Amniotic stem cell (primary cell): ENCODE data around the gene FN3KRP.

ENCODE experiments used
- DNase-seq: peaks from one replicate; lab custom pipeline; 2025; lab: John Stamatoyannopoulos, UW

The FN3KRP gene

DNA sequence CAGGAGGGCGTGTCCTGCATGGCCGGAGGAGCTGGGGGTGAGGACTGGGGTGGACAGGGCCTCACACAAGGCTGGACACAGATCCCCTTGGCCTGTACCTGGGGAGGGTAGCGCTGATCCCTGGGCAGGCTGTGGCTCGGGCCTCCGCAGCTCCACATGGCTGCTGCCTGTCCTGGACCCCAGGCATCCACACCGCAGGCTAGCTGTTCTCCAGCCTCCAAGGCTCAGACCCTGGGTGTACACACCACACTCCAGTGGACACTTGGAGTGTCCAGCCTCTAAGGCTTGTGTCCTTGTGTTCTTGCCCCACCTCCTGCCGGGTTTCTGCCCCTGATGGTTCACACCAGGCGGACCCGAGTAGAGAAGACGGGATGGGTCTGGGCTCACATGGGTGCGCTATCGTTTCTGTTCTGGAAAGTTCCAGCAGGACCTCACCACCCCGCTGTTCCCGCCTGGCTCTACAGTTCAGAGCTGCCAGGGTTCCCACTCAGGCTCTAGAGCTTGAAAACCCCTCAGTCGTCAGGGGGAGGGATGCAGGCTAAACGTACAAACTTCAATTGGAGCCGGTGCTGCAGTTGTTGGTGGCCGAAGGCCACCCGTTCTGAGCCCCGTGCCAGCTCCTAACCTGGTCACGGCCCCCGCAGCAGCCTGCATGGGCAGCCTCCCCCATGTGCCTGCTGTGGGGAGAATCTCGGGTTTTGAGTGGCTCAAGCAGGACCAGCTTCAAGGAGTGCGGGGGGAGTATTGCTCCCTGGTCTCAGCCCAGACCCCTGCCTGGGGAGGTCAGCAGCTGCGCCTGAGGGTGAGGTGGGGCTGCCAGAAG is 6.6 kb upstream of the FN3KRP start:
- DNase-seq = no peak

DNA sequence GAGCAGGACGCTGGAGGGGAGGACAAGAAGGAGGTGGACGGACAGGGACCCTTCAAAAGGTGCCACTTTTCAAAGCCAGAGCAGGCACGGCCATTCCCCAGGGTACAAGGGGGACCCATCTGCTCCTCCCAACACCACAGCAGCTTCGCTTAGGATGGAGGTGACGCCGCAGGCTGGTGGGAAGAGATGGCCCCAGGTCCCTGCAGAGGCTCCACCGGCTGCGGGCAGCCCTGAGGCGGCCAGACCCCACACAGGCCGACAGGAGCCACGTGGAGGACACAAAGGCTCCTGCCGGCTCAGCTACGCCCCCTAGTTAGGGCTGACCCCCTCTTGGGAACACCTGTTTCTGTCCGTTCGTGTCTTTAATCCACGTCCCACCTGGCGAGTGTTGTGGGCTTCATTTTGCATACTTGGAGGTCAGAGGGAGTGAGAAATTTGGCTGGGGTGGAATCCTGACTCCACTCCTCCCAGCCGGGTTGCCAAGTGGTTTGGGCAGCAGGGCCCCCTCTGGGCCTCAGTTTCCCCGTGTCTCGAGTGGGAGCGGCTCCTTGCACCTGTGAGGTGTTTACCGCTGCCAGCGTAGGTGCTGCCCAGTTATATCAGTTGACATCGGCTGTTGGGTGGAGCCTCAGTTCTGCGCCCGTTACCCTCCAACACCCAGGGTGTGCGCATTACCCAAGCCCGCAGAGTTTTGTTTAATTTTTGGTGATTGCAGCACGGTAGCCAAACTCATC is 5.8 kb upstream of the FN3KRP start:
- no peak for DNase-seq

DNA sequence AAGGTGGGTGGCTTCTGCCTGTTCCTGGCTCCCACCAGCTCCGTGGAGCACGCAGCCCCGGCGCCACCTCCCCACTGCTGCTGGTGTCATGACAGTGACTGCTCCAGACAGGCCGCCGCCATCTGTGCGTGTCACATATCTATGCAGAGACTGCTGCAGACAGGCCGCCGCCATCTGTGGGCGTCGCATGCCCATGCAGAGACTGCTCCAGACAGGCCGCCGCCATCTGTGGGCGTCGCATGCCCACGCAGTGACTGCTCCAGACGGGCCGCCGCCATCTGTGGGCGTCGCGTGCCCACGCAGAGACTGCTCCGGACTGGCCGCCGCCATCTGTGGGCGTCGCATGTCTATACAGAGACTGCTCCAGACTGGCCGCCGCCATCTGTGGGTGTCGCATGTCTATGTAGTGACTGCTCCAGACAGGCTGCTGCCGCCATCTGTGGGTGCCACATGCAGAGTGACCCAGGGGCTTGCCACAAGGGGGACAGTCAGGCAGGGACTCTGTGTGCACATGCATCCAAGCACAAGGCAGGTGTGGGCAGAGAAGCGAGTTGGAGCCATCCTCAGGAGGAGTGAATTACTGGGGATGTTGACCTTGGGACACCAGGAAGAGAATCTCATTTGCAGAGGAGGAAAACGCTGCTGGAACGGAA is 3.3 kb upstream of the FN3KRP start:
- no peak for DNase-seq

DNA sequence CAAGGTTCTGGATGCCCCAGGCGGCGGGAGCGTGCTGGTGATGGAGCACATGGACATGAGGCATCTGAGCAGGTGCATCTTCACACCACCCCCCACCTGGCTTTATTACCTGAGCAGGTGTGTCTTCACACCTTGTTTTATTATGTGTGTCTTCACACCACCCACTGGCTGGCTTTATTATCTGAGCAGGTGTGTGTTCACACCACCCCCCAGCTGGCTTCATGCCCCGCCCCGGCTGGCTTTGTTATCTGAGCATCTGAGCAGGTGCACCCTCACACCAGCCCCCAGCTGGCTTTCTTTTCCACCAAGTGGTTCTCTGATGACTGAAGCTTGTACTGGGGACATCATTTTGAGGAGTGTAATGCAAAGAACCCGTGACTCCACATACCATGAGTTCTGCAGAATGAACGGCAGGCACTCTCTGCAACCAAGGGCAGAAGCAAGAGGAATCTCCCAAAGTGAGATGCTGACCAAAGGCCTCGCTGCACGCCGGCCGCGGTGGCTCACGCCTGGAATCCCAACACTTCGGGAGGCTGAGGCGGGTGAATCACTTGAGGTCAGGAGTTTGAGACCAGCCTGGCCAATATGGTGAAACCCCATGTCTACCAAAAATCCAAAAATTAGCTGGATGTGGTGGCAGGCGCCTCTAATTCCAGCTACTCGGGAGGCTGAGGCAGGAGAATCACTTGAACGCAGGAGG is 2.6 kb downstream of the FN3KRP start:
- no peak for DNase-seq

DNA sequence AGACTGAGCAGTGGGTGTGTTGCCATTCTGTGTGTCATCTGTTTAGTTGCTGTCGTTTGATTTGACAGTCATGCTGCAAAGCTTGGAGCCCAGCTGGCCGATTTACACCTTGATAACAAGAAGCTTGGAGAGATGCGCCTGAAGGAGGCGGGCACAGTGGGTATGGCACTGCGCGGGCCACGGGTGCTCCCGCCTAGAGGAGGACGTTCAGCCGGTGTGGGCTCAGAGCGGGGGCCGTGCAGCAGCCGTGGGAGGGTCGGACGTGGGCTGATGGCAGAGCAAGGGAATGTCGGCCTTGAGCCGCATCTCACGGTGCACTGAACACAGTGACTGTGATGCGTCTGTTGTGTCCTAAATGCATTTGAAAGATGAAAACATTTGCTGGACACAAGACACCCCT is 3.7 kb downstream of the FN3KRP start:
- DNase-seq = no peak

DNA sequence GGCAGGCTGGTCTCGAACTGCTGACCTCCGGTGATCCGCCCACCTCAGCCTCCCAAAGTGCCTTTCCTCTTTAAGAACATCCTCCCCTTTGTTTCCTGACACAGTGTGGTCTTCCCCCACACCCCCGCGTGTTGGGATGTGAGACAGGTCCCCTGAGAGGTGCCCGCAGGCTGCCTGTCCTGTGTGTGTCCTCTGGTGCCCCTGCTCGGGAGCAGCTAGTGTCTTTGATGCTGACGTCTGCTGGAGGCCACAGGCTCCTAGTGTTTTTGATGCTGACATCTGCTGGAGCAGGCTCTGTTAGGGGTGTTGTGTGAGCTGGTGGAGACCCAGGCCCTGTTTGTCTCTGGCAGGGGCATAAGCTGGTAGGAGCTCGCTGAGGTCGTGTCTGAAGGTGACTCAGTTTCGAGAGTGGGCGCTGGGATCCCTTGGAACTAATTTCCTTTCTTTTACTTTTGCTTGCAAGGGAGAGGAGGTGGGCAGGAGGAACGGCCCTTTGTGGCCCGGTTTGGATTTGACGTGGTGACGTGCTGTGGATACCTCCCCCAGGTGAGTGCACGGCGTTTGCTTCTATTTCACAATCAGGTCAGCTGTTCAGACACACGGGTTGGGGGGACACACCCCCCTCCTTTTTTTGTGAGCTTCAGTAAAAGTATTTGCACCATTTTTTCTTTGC is 6.0 kb downstream of the FN3KRP start:
- no peak for DNase-seq

DNA sequence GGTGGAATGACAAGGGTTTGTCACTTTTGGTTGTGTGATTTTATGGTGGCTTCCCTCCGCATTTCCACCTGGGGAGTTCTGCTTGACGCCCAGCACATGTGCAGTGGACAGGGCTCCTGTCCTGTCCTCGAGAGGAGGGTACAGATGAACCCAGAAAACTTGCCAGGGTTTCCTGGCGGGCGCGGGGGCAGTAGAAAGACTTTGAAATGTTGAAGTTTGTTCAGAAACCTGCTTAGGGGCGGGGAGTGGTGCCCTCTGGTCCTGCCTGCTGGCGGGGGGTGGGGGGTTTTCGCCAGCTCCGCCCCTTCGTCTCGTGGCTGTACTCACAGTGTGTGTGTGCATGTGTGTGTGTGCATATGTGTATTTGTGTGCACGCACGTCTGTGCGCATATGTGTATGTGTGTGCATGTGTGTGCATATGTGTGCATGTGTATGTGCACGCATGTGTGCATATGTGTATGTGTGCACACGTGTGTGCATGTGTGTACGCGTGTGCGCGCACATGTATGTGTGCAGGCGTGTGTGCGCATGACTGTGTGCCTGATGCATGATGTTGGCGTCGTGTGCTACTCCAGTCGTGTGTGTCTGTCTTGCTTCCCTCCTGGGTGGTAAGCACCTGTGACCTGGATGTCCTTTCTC is 6.8 kb downstream of the FN3KRP start:
- no peak for DNase-seq

DNA sequence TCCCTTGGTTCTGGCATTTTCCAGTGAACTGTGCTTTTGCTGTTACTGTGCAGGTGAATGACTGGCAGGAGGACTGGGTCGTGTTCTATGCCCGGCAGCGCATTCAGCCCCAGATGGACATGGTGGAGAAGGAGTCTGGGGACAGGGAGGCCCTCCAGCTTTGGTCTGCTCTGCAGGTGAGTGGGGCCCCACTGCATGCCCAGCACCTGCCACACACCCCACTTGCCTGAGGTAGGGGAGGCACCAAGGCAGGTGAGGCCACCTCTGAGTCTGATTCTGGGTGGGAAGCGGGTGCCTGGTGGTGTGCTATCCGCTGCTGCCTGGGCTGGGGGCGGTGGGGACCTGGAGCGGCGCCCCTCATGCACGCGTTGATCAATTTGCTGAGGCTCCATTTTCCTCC is 9.9 kb downstream of the FN3KRP start:
- no peak for DNase-seq

DNA sequence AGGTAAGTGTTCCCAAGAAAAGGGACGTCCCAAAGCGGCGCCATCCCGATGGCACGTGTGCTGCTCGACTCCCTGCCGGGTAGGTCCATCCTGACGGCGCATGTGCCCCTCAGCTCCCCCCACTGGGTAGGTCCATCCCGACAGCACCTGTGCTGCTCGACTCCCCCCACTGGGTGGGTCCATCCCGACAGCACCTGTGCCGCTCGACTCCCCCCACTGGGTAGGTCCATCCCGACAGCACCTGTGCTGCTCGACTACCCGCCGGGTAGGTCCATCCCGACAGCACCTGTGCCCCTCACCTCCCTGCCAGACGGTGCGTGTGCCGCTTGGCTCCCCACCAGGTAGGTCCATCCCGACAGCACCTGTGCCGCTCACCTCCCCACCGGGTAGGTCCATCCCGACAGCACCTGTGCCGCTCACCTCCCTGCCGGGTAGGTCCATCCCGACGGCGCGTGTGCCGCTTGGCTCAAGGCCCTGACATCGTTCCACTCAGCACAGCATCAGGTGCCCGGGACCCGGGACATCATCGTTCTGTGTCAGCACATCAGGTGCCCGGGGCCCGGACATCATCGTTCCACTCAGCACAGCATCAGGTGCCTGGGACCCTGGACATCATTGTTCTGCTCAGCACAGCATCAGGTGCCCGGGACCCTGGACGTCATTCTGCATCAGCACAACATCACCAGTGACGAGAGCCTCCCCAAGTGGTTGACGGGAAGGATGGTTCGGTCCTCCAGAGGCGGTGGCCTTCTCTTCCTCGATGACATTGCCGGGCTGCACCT is 13.2 kb downstream of the FN3KRP start:
- no peak for DNase-seq

DNA sequence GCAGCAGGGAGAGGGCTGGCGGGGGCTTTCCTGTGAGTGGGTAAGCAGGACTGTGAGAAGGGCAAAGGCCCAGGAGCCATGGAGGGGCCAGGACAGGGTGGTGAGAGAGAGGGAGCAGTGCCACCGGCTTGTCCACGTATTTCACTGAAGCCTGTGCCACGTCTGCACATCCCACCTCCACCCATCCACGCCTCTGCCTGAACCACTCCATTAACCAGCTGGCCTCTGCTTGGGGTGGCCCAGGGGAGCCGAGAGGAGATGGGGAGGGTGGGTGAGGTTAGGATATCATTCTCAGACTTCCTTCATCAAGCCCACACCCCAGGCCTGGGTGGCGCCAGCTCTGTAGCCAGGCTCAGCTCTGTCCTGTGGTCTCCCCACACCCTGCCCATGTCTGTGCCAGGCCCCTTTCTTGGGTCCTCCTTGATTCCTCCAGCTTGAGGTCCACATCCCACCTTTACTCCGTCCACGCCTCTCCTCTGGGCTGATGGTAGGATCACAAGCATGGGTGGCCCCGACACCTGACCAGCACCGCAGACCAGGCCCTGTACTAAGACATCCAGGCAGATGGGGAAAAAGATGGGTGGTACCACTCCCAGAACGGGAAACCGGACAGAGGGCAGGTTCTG is 15.7 kb downstream of the FN3KRP start:
- DNase-seq = no peak

DNA sequence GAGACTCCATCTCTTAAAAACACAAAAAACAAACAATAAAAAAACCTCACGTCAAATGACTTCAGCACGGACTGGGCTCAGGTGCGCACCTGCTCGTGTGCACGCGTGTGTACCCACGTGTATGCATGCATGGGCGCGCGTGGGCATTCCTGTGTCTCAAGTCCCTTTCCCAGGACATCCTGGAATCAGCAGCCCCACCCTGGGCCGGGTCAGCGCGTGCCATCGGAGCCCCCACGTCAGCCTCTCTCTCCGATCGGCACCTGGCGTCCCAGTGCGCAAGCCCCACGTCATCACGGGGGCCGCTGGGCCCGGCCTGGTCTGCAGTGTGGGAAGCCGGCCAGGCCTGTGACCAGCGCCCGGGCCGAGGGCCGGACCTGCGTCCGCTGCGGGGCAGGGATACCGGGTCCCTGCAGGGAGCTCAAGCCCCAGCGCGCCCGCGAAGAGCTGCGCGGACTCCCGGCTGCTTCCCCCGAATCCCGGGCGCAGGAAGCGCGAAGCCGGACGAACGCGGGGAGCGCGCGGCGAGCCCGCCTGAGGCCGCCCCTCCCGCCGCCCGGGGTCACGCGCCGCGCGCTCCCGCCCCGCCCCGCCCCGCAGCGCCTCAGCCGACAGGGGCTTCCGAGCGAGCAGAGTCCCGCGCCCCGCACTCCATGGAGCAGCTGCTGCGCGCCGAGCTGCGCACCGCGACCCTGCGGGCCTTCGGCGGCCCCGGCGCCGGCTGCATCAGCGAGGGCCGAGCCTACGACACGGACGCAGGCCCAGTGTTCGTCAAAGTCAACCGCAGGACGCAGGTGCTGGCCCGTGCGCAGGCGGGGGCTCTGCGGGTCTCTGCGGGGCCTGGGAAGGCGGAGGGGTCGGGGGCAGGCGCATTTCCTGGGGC is 18.7 kb downstream of the FN3KRP start, which contains the start of gene FN3K:
FN3K (plus strand) TSS at position 629 of the 880 bp plus-strand sequence; CDS start at position 651, 22 bp downstream.
- DNase-seq = no peak

DNA sequence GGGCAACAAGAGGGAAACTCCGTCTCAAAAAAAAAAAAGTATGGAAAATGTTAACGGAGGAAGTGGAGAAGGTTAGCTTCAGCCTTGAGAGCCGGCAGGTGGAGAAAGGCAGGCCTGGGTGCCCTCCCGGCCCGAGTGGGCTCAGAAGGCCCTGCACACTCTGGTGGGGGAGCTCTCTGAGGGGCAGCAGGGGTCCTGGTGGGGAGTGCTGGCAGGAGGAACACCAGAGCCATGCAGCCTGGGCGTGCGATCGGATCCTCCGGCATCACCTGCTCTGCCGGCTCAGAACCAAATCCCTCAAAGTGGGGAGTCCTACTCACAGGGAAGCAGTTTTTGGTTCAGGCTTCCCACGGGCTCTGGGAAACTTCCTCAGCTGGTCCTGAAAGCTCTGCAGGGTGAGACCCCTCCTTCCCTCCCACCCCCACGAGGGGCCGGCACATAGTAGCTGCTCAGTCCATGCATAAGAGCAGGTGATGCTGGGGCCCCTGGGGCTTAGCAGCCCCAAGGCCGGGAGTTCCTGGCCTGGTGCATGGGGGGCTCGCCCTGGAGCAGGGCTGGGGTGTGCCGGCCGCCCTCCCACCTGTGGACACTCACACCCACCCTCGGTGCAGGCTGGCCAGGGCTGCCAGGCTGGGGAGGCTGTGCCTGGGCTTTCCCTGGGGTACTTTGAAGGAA is 20.1 kb downstream of the FN3KRP start:
- no peak for DNase-seq

DNA sequence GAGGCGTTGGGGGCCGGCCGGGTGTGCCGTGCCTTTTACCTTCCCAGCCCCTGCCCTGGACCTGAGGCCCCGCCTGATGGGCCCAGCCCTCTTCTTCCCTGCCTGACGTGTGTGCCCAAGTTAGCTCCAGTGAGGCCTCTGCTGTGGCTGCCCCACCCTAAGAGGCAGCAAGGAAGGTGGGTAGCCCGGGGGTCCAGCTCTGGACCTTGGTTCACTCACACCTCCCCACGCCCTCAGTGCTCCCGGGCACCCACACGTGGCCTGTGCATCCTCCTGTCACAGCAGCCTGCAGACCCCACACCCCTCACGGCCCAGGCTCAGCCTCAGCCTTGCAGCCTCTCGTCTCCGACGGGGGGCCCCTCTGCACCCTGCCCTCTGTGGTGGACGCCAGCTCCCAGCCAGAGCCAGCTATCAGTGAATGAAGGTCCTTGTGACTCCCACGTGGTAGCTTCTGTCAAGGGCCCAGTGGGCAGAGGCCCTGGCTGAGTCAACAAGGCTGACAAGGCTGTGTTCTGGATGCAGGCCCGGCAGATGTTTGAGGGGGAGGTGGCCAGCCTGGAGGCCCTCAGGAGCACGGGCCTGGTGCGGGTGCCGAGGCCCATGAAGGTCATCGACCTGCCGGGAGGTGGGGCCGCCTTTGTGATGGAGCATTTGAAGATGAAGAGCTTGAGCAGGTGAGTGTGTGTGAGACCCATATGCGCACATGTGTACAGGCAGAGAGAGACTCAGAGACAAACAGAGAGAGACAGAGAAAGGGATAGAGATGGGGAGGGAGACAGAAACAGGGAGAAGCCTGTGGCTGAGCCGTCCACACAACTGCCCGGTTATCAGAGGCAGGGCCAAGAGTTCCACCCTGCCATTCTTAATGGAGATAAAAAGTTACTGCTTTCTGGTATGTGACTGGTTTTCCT is 21.7 kb downstream of the FN3KRP start:
- DNase-seq = no peak

DNA sequence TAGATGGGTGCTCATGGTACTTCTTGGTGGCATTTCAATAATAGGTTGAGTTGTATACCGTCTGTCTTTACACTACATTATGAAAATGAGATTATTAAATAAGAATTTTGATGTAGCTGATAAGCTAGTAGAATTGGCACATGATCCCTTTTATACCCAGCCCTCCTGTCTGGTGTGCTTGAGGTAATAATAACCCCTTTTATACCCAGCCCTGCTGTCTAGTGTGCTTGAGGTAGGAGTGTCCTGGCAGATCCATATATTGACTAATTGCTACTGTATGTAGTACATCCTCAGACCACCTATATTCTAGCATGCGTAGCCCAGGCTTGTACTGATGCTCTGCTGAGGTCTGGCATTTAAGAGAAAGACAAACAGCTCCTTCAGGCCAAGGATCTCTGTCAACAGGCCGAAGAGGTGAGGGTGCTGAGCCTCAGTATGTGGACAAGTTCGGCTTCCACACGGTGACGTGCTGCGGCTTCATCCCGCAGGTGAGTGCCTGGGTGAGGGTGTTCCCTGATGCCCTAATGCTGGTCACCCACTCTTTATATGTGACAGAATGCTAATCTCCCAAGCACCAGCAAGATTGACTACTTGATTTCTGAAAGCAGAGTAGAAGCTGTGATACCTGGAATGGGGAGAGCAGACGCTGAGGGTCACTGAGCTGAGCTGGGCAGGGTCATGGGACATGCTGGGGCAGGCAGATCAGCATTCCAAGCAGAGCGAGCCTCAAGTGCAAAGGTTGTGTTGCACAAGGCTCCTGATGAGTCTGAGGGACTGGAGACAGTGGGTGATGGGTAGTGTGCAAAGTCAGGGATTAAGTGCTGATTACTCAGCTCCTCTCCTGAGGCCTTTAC is 24.6 kb downstream of the FN3KRP start:
- no peak for DNase-seq

DNA sequence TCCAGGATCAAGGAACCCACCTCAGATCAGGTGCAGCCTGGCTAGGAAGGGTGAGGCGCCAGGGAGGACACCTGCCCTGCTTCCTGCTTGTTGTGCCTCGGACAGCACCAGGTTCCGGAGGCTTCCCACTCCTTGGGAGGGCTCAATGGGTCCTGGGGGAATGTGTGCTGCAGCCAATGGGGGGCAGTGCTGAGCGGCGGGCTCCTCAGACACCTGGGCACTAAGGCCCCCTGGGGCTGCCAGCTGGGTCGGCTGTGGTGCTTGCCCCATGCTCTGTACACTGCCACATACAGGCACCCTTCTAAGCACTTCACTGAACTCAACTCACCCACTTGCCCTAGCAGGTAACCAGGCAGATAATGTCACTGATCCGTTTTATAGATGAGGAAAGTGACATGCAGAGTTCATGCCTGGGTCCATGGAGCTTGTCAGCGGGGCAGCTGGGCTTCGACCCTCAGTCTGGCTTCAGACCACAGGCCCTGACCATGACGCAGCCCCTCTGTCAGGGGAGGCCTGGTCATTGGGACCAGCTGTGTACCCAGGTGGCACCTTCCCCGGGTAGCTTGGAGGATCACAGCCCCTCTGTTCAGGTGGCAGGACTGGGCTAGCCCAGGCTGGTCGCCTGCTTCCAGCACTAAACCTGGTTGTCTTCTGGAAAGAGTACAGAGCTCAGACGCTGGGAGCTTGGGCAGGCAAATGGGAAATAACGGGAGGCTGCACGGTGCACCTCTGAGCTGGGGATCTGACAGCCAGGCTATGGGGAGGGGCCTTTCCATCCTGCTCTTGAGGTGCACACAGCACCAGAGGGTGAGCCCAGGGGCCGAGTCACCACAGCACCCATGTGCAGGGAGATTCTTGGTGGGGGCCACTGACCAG is 27.1 kb downstream of the FN3KRP start:
- no peak for DNase-seq
